ENCODE results near the gene ADGRL3.
"Not testable (repeated sequence)": the region's sequence is repeated elsewhere in the genome, so short reads cannot be mapped to it uniquely, and the experiment has no call there.

The ADGRL3 gene

DNA sequence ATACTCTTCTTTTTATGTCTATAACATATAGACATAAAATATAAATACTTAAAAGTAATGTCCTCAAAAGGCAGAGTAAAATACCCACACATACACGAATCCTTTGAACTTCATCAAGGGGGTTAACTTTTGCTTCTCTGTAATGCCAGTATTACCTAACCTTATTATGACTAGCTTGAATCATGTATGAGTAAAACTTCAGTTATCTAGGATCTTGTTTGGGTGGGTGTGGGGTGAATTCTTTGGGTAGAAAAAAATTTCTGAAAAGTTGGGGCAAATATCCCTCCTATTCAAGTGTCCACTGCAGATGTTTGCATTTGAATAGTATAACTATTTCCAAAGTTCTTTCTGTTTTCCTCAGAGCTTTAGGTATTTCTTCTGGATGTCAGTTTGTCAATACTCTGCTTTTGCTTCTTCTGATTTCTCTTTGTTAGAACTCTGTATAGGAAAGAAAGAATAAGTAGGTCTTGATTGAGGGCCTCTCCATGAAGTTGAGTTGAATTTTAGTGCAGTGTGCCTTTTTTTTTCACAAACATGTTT is 173.8 kb downstream of the ADGRL3 start:
- DNase-seq: no peak

GRCh38 chr4:61374447-61374891 is 174.3 kb downstream of the ADGRL3 start:
- DNase-seq: no peak

- no peak for DNase-seq
Measured at GRCh38 chr4:61375301-61375700, 175.2 kb downstream of the ADGRL3 start.

GRCh38 chr4:61376301-61376700 is 176.2 kb downstream of the ADGRL3 start:
- no peak for DNase-seq

GRCh38 chr4:61379406-61379805 is 179.3 kb downstream of the ADGRL3 start:
- no peak for DNase-seq

DNA sequence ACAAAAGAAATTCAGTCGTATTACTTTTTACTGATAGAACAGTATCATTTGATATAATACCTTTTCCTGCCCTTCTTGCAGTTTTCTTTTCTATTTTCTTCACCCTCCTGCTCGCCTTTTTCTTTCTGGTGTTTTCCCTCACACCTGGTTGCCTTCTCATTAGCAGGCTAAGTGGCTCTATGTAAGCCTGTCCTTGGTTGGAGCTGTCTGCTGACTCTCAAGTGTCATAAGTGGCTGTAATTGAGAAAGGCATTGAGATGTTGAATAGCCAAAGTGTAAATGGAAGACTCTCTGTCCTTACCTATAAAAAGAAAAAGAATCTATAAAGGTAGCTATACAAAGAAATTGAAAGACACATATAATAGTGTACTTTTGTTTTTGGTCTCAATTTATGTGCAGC is 180.7 kb downstream of the ADGRL3 start:
- DNase-seq: no peak

DNA sequence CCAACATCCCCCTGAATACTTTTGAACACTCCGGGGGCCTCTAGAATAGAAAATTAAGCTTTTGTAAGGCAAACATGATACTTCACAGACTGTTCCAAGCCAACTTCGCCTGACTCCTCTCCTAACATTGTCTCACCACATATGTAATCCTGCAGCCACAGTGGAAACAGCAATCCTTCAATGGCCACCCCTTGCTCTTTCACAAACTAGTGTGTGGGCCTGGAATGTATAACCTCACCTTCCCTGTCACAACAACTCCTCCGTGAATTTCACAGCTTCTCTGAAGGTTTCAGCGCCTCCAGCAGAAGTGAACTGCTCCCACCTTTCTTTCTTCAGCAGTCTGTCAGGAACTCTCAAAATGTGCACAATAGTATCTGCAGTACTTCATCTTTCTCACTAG is 185.1 kb downstream of the ADGRL3 start:
- no peak for DNase-seq

DNA sequence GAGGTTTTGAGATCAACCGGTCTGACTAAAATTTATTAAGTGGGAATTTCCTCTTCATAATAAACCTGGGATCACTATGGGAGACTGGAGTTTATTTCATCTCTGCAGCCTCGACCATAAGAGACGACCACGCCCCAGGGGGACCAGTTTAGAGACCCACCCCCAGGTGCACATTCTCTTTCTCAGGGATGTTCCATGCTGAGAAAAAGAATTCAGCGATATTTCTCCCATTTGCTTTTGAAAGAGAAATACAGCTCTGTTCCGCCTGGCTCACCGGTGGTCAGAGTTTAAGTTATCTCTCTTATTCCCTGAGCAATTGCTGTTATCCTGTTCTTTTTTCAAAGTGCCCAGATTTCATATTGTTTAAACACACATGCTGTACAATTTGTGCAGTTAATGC is 187.2 kb downstream of the ADGRL3 start:
- DNase-seq: not testable (repeated sequence)

GRCh38 chr4:61389640-61390039 is 189.5 kb downstream of the ADGRL3 start:
- no peak for DNase-seq

DNA sequence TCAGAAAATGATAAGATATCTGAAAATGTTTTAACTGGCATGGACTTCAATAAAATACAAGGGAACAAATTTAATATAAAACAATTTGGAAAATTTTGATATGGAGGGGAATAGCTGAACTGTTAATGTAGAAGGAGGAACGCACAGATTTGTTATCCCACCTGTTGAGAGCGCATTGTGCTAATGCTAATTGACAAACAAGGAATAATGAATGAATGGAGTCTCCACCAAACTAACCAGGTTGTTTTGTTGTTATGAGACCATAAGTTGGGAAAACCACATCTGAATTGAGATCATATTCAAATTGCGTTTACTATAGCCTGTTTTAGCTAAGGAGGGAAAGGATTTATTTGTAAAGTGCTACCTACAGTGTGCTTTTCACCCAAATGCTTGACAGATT is 195.6 kb downstream of the ADGRL3 start:
- no peak for DNase-seq

GRCh38 chr4:61397174-61397573 is 197.0 kb downstream of the ADGRL3 start:
- DNase-seq: no peak

- DNase-seq: no peak
Measured at GRCh38 chr4:61400439-61401038, 200.4 kb downstream of the ADGRL3 start.

DNA sequence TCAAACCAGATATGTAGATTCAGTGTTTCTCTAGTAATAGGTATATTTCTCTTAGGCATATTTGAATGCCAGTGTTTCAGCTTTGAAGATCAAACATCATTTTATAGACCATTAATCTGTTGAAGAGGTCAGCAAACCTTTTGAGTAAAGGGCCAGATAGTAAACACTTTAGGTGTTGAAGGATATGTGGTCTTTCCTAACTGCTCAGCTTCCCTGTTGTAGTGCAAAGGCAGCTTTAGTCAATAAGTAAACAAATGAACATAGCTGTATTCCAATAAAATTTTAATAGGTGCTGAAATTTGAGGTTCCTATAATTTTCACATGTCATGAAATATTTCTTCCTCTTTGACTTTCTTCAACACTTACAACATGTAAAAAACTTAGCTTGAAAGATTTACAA is 201.6 kb downstream of the ADGRL3 start:
- DNase-seq: no peak

DNA sequence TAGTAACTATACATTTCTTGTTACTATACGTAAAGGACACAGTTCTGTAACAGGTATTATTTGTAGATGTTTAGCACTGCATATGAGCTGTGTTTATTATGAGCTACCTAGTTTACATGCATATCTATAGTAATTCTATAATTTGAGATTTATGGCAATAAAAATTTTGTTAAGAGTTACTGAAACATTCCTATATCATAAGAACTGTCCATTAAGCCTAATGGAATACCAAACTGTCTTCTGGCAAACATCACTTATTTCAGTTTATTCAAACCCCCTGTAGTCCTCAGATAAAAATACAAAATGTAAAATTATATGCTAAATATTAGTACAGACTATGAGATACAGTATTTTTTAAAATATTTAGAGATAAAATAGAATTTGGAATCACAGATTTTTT is 205.2 kb downstream of the ADGRL3 start:
- no peak for DNase-seq

DNA sequence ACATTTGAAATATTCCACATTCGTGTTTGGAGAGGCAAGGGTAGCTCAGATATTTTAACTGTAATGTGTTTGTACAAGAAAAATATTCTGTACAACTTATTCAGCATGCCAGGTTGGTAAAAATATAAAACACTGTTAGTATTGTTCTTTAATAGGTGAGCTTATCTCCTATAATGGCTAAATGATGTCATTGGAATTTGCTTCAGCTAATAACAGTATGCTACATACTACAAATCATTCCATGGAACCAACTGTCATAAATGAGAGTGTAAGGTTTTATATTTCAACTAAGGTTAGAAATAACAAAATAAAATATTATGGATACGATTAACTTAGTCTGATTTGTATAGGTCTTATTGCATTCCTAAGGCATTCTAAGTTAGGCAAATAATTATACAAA is 206.6 kb downstream of the ADGRL3 start:
- DNase-seq: no peak

DNA sequence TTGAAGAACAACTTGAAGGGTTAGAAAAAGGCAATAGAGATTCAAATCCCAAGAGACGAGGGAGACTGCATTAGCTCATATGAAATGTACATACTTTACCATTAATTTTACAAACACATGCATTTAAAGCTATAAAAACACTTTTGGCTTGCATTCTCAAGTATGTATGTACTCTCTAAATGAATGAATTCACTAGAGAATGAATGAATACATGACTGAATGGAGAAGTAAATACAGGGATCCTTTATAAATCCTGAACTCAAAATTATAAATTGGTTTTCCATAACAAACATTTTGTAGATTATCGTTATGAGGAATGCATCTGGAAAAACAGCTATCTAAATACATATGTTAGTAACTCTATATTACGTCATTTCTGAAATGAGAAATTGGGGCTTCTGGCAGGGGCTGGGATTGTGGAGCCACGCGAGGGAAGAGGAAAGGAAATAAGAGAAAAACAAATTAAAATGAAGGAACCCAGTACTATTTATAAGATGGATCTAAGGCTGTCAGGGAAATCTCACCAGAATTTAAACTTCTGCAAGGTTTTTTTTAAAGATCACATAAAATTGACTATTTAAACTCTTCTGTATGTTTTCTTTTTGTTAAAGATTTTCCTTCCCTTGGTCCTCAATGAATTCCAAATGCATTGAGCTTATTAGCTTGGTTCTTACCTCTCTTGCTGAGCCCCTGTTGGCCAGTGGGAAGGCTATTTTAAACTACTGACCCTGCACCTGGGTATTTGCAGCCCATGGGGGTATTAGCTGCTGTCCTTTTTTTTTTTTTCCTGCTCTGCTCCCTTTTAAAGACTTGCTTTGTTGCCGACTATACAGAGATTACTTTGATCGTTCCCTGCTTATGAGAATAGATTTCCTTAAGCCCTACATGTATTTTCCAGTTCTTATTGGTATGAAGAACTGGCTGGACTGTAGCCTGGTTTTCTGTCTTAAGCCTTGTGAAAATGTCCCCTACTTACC is 207.8 kb downstream of the ADGRL3 start:
- no peak for DNase-seq

DNA sequence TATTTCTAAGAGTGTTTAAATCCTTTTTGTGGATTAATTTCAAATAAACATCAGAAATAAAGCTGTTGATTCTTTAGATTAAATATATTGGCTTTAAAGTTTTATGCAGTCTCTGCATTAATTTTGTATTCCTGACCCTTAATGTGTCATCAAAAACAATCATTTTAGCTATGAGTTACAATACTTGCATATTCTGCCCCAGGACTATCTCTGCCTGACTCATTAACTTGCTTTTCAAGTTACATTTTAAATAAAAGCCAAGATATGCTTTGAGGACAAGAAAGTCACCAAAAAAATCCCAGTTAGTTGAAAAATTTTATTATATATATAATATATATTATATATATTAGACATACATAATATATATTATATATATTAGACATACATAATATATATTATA is 208.7 kb downstream of the ADGRL3 start:
- no peak for DNase-seq

DNA sequence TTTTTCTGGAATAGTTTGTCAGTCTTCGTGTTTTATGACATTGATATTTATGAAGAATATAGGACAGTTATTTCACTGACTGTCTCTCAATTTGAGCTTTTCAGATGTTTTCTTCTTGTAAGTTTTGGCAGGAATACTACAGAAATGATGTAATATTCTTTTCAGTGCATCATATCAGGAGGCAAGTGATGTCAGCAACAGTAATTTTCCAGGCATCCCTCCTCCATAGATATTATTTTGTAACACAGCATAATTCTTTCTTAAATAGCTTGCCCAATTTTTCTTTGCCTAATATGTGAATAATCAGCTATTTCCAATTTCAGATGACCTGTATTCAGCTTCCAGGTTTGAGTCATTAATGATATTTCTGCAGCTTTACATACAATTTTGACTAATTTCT is 211.1 kb downstream of the ADGRL3 start:
- DNase-seq: no peak

GRCh38 chr4:61425315-61425714 is 225.2 kb downstream of the ADGRL3 start:
- DNase-seq: no peak

GRCh38 chr4:61426229-61426628 is 226.1 kb downstream of the ADGRL3 start:
- DNase-seq: no peak

GRCh38 chr4:61427099-61427817 is 227.1 kb downstream of the ADGRL3 start:
- no peak for DNase-seq

GRCh38 chr4:61427818-61428495 is 227.8 kb downstream of the ADGRL3 start:
- DNase-seq: no peak

GRCh38 chr4:61428950-61429349 is 228.8 kb downstream of the ADGRL3 start:
- DNase-seq: no peak

Measured in CD4-positive, alpha-beta T cell treated with Interleukin-12 subunit alpha and Interleukin-12 subunit beta, for 1 hour (primary cell).